HG03060 (cell line): Measurements from ENCODE around the gene CHRNA4.
"Not testable (repeated sequence)": the region's sequence is repeated elsewhere in the genome, so short reads cannot be mapped to it uniquely, and the experiment has no call there.

Experiments used
- ATAC-seq: cut with Tn5 transposase; IDR thresholded peaks from one replicate; pipeline ENCODE4 v1.9.1; 2021; ENCODE audit warnings: low read depth, moderate number of reproducible peaks; ENCODE audit not compliant: unreplicated experiment

Gene CHRNA4

GRCh38 chr20:63313349-63314014, 47.7 kb downstream of the CHRNA4 start:
- ATAC-seq = no peak

GRCh38 chr20:63312690-63313348, 48.3 kb downstream of the CHRNA4 start:
- ATAC-seq = no peak

- no peak for ATAC-seq
Measured at GRCh38 chr20:63312273-63312672, 48.9 kb downstream of the CHRNA4 start.

GRCh38 chr20:63311833-63312243, 49.3 kb downstream of the CHRNA4 start:
- ATAC-seq = no peak

GRCh38 chr20:63311186-63311832, 49.8 kb downstream of the CHRNA4 start:
- no peak for ATAC-seq

- no peak for ATAC-seq
Measured at GRCh38 chr20:63310265-63310991, 50.7 kb downstream of the CHRNA4 start.

- ATAC-seq = no peak
Measured at GRCh38 chr20:63309261-63310071, 51.7 kb downstream of the CHRNA4 start.

GRCh38 chr20:63308218-63308911, 52.8 kb downstream of the CHRNA4 start:
- ATAC-seq = no peak

- ATAC-seq = no peak
Measured at GRCh38 chr20:63307538-63308217, 53.5 kb downstream of the CHRNA4 start.

- no peak for ATAC-seq
Measured at GRCh38 chr20:63306673-63307537, 54.2 kb downstream of the CHRNA4 start.

- not testable (repeated sequence) for ATAC-seq
Measured at GRCh38 chr20:63305933-63306672, 55.0 kb downstream of the CHRNA4 start.

- ATAC-seq = no peak
Measured at GRCh38 chr20:63305393-63305792, 55.8 kb downstream of the CHRNA4 start.

- no peak for ATAC-seq
Measured at GRCh38 chr20:63303095-63303666, 58.0 kb downstream of the CHRNA4 start.

- no peak for ATAC-seq
Measured at GRCh38 chr20:63301671-63302070, 59.5 kb downstream of the CHRNA4 start.

- no peak for ATAC-seq
Measured at GRCh38 chr20:63298731-63299312, 62.3 kb downstream of the CHRNA4 start.

- no peak for ATAC-seq
Measured at GRCh38 chr20:63297796-63298572, 63.2 kb downstream of the CHRNA4 start.
